ENCODE results near the gene RFX7.

Gene RFX7

DNA sequence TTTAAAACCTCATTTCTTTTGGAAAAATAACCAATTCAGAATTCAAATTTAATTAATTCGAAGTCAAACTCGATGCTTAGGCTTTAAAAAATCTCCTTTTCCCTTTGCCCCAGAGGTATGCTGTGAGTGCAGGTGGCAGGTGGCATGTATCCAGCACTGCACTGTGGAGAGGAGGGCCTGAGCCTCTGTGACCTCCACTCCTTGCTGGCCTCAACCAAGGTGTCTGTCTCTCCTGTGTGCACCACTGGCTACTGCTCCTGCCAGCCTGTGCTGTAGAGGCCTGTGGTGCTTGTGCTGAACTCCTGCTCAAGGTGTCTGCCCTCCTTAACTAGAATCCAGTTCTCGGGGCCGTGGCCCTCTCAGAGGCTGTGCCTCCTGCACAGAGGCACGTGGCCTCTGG, 194.1 kb downstream of the RFX7 start:
- in situ Hi-C loops (cut with MboI; ENCODE audit: low sequenced_read_pairs, unreplicated experiment) = no loop called here
- TF ChIP-seq, protein P1, sequence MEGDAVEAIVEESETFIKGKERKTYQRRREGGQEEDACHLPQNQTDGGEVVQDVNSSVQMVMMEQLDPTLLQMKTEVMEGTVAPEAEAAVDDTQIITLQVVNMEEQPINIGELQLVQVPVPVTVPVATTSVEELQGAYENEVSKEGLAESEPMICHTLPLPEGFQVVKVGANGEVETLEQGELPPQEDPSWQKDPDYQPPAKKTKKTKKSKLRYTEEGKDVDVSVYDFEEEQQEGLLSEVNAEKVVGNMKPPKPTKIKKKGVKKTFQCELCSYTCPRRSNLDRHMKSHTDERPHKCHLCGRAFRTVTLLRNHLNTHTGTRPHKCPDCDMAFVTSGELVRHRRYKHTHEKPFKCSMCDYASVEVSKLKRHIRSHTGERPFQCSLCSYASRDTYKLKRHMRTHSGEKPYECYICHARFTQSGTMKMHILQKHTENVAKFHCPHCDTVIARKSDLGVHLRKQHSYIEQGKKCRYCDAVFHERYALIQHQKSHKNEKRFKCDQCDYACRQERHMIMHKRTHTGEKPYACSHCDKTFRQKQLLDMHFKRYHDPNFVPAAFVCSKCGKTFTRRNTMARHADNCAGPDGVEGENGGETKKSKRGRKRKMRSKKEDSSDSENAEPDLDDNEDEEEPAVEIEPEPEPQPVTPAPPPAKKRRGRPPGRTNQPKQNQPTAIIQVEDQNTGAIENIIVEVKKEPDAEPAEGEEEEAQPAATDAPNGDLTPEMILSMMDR (IDR thresholded peaks at IDR 0.05; ENCODE audit: borderline replicate concordance, control extremely low read depth, extremely low read depth, insufficient read depth, missing control alignments) = no peak
- no peak for DNase-seq (ENCODE audit: low spot score)

DNA sequence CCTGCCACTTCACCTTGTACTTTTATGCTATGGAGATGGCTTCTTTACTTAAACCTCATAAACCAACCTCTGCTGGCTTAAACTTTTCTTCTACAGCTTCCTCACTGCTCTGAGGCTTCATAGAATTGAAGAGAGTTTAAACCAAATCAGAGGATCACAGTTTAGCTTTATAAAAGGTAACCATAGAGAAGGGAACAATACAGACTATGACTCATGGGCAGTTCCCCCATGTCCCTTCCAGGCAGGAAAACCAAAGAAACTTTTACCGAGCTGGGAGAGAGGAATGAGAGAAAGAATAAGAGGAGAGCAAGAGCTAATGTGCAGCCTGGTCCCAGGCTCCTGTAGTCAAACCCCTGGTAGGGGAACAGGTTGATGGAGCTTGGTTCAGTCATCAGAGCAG, 196.3 kb downstream of the RFX7 start:
- in situ Hi-C loops (cut with MboI; ENCODE audit: low sequenced_read_pairs, unreplicated experiment) = no loop called here
- DNase-seq (ENCODE audit: low spot score) = no peak
- TF ChIP-seq, protein P1 (IDR thresholded peaks at IDR 0.05; ENCODE audit: borderline replicate concordance, control extremely low read depth, extremely low read depth, insufficient read depth, missing control alignments) = no peak

DNA sequence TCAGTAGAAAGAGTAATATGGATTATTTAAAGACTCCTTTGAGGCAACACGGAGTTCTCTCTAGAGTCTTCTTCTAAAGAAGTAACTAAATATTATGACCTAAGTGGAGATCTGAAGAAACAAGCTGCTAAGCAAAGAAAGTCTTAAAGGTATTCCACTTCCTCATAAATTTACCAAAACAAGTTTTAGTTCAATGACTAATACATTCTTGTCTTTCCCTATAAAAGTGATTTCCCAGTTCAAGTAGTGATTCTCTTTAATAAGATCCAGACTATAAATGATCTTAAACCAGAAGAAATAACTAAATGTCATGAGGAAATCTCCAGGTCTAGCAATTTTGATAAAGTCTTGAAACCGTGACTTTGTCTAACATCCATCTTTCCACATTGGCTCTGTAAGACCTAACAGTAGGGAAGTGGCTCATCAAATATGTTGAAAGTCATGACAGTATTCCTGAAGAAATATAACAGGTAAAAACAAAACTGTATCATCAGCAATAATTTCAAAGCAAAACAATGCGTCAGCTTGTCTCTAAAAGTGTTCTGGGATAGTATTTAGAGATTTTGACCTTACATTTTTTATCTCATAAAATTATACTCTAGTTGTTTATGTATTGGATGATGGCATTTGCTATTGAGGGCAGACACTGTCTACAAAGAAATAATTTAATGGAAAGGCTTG, 198.5 kb downstream of the RFX7 start:
- in situ Hi-C loops (cut with MboI; ENCODE audit: low sequenced_read_pairs, unreplicated experiment) = no loop called here
- DNase-seq (ENCODE audit: low spot score) = no peak
- TF ChIP-seq, protein P1 (IDR thresholded peaks at IDR 0.05; ENCODE audit: borderline replicate concordance, control extremely low read depth, extremely low read depth, insufficient read depth, missing control alignments) = no peak

DNA sequence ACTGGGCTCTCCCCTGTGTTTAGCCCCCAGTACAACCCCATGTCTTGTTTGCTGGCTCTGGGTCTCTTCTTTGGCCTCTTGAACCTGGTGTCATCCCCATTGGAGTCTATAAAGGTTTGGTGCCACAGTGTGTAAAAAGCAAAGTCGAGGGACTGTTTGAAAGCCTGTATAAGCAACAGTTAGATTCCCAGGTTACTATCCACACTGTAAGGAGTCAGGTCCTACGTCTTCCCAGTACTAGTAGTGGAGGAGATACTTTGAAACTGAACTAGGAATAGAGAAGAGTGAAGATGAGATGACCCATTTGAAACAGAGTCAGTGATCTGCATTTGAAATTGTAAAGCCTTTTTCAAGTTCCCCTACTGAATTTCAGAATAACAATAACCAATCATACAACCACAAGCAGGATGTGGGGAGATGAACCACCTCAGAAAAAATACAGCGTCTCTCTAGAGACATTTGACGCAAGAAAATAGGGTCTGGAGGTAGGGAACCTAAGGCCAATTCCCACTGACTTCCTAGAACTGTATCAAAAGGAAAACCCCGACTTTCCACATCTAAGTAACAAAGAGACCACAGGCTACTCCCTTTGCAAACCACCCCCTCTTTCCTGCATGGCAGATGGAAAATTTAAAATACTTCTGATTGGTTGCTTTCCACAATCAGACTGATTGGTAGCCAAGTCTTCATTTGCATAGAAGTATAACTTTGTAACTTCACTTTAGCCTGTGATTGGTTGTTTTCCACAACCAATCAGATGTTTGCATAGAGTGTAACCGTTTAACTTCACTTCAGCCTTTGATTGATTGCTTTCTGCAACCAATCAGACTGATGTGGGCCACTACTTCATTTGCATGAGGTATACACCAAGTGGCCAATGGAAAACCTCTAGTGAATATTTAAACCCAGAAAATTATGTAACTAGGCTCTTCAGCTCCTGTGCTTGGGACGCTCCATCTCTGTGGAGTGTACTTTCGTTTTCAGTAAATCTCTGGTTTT, 200.4 kb downstream of the RFX7 start:
- TF ChIP-seq, protein P1 (IDR thresholded peaks at IDR 0.05; ENCODE audit: borderline replicate concordance, control extremely low read depth, extremely low read depth, insufficient read depth, missing control alignments) = no peak
- DNase-seq (ENCODE audit: low spot score) = no peak
- in situ Hi-C loops (cut with MboI; ENCODE audit: low sequenced_read_pairs, unreplicated experiment) = no loop called here

DNA sequence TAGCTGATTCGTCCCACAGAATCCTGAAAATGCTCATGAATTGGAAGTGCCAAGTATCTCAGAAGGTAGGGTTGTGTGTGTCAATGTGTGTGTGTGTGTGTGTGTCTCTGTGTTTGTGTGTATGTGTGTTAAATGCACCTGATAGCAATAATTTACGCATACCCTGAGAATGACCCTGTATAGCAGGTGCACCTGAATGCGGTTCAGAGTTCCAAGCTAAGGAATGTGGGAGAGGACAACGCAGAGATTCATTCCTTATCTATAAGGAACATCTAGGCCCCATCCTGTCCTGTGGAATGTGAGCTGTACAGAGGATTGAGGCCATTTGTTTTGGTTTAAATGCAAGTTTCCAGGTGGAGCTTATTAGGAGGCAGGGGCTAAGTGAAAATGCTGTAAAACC, 201.2 kb downstream of the RFX7 start:
- DNase-seq (ENCODE audit: low spot score) = no peak
- TF ChIP-seq, protein P1 (IDR thresholded peaks at IDR 0.05; ENCODE audit: borderline replicate concordance, control extremely low read depth, extremely low read depth, insufficient read depth, missing control alignments) = no peak
- in situ Hi-C loops (cut with MboI; ENCODE audit: low sequenced_read_pairs, unreplicated experiment) = no loop called here

DNA sequence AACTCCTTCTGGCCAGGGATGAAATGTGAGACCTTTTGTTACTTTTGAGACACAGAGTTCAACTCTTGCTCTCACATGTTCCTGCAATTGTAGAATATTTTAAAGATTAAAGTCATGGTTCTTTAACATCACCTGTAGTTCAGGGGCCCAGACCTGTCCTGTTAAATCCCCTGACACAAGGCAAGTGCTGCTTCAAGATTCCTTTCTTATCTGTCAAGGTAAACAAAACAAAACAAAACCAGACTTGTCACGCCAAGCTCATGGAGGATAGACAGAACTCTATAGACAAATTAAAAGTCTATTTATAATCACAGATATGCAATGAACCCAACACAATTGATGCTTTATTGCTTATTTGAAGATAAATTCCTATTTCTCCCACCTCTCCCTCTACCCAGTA, 201.6 kb downstream of the RFX7 start:
- TF ChIP-seq, protein P1 (IDR thresholded peaks at IDR 0.05; ENCODE audit: borderline replicate concordance, control extremely low read depth, extremely low read depth, insufficient read depth, missing control alignments) = no peak
- in situ Hi-C loops (cut with MboI; ENCODE audit: low sequenced_read_pairs, unreplicated experiment) = no loop called here
- DNase-seq (ENCODE audit: low spot score) = no peak
